HTERT RPE-1 (cell line): Measurements from ENCODE around the gene C1orf232.

Source experiments
- in situ Hi-C: fragments of 300-500 bp; cut with MboI; formaldehyde crosslinking; loops from 4 replicates; pipeline ENCODE4 v1.14.3; 2020; ENCODE audit warnings: low sequenced_read_pairs

Gene C1orf232

DNA sequence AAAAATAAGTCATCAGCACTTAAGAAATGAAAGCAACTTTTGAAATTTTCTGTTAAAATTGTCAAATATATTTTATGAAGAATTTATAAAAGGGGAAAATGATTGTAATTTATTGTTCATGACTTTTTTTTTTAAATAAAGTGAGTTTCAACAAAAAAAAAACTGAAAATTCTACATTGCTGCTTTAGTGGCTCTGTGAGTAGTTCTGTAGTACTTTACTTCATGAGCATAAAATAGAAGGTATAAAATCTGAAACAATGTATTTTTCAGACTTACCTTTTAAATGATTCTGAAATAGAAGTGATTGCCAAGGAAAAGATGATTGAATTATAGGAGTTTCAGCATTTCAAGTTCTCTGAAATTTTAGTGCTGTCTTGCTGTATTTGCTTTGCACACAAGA lies 43.4 kb downstream of the C1orf232 start:
- in situ Hi-C loops = no loop called here

DNA sequence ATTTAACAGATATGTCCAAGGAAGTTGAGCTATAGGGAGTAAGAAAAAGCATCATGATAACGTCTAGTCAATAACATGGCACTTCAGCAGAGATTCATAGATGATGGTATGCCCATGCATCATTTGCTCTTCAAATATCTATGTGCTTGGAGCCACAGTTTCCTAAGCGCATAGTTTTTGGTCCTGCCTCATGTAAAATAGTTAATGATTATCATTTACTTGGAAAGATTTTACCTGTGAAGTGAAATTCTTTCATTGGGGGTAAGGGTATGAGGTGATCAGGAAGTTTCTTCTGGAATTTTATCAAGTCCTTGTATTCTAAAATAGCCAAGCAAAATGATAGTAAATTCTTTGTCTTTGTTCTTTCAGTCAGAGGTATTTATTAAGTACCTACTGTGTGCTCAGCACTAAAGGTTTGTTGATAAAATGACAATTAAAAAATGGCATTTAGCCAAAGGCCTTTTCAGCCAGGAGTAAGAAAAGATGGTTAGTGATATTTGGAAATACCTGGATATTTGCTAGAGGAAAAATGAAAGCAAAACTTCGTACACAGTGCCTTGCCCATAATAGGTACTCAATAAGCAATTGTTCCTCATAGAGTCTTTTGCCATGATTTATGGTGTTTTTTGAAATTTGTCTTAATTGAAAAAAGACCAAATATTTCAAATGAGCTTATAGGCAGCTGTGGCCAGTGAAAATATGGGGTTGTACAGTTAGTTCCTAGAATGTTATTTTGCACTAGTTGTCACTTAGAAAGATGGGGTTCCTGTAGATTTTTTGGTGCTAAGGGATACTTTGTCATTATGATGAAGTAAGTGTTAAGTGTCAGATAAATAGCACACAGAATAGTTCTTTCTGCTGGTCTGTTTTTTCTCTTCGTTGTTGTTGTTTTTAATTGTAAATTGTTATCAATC lies 44.1 kb downstream of the C1orf232 start:
- in situ Hi-C loops = no loop called here

DNA sequence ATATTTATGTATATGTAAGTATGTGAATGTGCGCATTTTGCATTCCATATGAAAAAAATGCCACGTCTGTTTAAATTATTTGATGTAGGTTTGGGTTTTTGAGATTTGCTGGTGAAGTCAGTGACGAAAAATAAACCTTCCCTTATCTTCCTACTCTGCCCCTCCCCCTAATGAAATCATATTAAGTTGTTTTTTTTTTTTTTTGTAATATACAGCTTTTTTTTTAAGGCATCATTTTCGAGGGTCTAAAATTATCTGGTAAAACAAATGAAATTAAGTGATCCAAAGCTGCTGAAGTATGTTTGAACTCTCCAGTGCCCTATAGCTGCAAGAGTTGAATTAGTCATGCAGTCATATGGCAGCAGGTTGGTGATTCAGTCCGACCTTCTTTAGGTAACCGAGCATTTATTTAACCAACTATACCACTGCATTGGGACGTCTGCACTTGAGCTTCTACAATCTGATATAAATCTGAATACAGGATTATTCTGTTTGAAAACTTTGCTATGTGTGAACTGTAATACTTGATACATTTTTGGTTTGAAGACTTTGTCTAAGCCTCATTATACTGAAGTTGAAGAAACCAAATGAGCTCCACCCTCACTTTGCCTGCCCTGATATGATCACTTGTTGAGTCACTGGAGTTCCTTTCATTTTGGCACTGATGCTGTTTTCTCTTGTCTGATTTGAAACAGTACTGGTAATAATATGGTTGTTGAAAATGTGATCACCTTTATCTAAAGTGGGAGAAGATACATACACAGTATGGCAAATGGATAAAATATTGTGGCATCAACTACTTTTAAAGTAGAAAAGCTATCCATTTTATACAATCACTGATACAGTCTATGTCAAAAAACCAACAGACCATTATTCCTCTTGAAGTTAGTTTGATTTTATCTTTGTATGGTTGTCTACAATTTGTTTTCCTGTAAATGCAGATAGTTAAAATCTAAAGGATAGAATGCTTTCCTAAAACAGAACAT lies 45.5 kb downstream of the C1orf232 start:
- in situ Hi-C loops = no loop called here

DNA sequence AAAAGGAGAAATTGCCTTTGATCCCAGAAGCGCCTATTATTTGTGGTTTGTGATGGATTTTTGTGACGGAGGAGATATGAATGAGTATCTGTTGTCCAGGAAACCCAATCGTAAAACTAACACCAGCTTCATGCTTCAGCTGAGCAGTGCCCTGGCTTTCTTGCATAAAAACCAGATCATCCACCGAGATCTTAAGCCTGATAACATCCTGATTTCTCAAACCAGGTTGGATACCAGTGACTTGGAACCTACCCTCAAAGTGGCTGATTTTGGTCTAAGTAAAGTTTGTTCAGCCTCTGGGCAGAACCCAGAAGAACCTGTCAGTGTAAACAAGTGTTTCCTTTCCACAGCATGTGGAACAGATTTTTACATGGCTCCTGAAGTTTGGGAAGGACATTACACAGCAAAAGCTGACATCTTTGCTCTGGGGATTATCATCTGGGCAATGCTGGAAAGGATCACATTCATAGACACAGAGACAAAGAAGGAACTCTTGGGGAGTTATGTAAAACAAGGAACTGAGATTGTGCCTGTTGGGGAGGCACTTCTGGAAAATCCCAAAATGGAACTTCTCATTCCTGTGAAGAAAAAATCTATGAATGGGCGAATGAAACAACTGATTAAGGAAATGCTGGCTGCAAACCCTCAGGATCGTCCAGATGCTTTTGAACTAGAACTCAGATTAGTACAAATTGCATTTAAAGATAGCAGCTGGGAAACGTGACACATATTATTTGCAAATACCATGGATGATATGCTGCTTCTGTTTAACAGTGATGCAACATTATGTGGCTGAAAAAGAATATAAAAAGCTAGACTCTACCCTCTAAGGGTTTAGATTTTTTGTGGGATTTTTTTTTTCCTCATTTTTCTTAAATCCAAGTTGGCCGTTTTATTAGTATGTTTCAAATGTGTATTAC lies 46.6 kb downstream of the C1orf232 start:
- in situ Hi-C loops = no loop called here

DNA sequence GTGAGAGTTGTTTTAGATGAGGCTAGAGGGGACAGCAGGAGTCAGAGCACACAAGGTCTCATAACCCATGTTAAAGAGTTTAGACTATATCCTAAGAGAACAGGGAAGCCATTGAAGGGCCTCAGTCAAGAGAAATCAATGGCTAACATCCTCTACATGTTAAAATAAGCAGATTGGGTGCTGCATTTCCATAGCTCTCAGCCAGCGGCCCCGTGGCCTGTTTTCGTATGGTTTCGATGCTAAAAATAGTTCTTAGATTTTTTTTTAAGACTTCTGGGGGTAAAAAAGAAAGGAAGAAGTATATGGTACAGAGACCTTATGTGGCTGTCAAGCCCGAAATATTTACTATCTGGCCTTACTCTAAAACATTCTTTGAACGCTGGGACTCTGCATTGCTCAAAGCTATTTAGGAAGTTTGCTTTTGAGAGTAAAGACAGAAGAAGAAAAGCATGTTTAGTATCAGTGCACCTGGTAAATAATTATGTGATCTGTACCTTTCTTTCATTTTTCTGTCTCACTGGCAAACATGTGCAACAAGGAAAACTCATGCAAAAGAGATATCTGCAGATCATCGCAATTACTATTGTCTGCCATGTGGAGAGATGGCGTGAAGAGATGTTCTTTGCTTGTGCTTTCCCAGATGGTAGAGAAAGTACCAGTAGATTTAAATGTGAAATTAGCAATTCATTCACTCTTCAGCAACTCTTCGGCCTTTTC lies 48.7 kb downstream of the C1orf232 start:
- in situ Hi-C loops = no loop called here

DNA sequence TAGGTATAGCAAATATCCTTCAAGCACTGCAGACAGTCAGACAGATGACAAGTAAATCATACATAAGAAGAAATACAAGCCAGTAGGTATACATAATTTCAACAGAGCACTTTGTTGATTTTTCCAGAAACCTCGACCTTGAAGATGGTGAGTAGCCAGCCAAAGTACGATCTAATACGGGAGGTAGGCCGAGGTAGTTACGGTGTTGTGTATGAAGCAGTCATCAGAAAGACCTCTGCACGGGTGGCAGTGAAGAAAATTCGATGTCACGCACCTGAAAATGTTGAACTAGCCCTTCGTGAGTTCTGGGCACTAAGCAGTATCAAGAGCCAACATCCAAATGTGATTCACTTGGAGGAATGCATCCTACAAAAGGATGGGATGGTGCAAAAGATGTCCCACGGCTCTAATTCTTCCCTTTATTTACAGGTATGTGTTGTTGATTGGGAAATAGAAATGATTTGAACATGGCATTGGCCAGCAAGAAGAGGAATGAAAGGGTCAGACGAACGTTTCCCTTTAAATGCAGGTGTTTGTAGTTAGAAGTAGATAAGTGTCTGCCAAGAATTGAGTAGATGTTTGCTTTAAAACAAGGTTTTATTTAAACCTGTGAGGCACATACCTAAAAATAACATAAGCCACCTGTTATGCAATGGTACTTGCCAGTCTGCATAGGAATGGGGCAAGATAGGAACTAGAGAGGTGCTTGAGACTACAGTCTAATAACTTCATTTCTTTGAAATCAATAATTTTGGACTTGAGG lies 54.4 kb downstream of the C1orf232 start:
- in situ Hi-C loops = no loop called here
